Tibial nerve (tissue), 4 donors: Measurements from ENCODE around the gene SLC15A4. TPM values are rescaled to one million over a fixed set of nuclear protein-coding genes. Genes with fewer than 3 reads are reported as not detected.

Experiments
- DNase-seq, 2 donors: peaks; one replicate each; pipeline ENCODE4 v3.0.0-alpha.2; 2019; ENCODE audit warnings: low spot score in 2 of 2
- H3K27ac ChIP-seq, 4 donors: fragments of 200-600 bp; sonication (generic) in 3 of 4; one replicate each; pipeline ENCODE4 v1.5.1; 2017 to 2019; ENCODE audit warnings: mild to moderate bottlenecking in 1 of 4
- H3K27me3 ChIP-seq, 2 donors: fragments of 200-600 bp; sonication (generic) in 1 of 2; one replicate each; pipeline versions ENCODE4 v1.5.1 to v1.6.0; 2017 to 2019
- H3K36me3 ChIP-seq, 3 donors: fragments of 200-600 bp; sonication (generic); one replicate each; pipeline ENCODE4 v1.5.1; 2018 to 2019
- H3K4me1 ChIP-seq, 4 donors: fragments of 200-600 bp; sonication (generic) in 3 of 4; one replicate each; pipeline ENCODE4 v1.5.1; 2017 to 2019
- H3K4me3 ChIP-seq, 4 donors: fragments of 200-600 bp; sonication (generic) in 3 of 4; one replicate each; pipeline ENCODE4 v1.5.1; 2017 to 2019; ENCODE audit warnings: mild to moderate bottlenecking in 1 of 4, moderate library complexity in 1 of 4
- H3K9me3 ChIP-seq, 4 donors: fragments of 200-600 bp; sonication (generic) in 3 of 4; one replicate each; pipeline ENCODE4 v1.5.1; 2017 to 2019
- EP300 ChIP-seq, 2 donors: sonication (generic); formaldehyde crosslinking; IDR thresholded peaks; one replicate each; pipeline ENCODE4 v1.6.1; 2017; ENCODE audit warnings: antibody characterized with exemption in 2 of 2, mild to moderate bottlenecking in 1 of 2
- POLR2A ChIP-seq, 2 donors: fragments of 450-650 bp; IDR thresholded peaks; one replicate each; pipeline ENCODE4 v1.6.1; 2017; ENCODE audit warnings: antibody characterized with exemption in 2 of 2, mild to moderate bottlenecking in 2 of 2, moderate library complexity in 2 of 2
- WGBS, 2 donors: methylation state at CpG; one replicate each; pipeline ENCODE4 v1.1.5; 2018; 5-methylcytosine and 5-hydroxymethylcytosine counted together
- total RNA-seq, 4 donors: library from RNA; depleted of rRNA; stranded (reverse); fragments of >200 nt; gene quantifications; one replicate each; pipeline ENCODE4 v1.1.0, GENCODE V29; 2016
- TF ChIP-seq, protein P1 (sequence below), 5 experiments: fragments of 200-600 bp in 3 of 5; fragments of 450-650 bp in 2 of 5; sonication (generic) in 3 of 5; IDR thresholded peaks; one replicate each; pipeline ENCODE4 v1.5.1; 2016 to 2019; ENCODE audit warnings: antibody characterized with exemption in 5 of 5, mild to moderate bottlenecking in 3 of 5, moderate library complexity in 2 of 5

Gene SLC15A4
- total RNA-seq, 4 donors from 2014 or later: 39.3 to 74.3 (median 53.6) TPM

DNA sequence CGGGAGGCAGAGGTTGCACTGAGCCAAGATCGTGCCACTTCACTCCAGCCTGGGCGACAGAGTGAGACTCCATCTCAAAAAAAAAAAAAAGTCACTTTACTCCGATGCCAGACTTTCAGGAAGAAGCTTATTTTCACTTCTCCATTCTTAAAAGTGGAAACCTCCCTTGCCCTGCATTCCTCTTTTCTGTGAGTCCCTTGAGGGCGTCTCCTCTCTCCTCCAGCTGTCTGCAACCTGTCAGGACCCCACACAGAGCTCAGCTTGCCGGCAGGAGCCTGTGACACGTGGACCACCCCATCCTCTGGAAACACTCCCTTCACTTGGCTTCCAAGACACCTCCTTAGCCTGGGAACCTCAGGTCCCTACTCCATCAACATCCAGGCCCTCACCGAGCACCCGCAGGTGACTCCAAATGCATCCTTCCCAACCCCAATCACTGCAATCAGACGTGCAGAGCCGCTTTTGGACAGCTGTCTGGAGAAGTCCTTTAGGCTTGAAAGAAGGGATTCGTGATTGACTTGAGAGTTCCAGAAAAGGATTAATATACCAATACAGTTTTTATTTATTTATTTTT, 34.3 kb downstream of the SLC15A4 start:
- H3K36me3 ChIP-seq: peaks cover 0 to 38% (median 0%) of the 10 kb centered on the region in 3 donors
- no peaks in the 10 kb centered on the region for H3K27me3 ChIP-seq
- H3K9me3 ChIP-seq: no peaks in the 10 kb centered on the region
- H3K4me1 ChIP-seq: peaks cover 0 to 6% (median 2%) of the 10 kb centered on the region in 4 donors
- TF ChIP-seq, protein P1, sequence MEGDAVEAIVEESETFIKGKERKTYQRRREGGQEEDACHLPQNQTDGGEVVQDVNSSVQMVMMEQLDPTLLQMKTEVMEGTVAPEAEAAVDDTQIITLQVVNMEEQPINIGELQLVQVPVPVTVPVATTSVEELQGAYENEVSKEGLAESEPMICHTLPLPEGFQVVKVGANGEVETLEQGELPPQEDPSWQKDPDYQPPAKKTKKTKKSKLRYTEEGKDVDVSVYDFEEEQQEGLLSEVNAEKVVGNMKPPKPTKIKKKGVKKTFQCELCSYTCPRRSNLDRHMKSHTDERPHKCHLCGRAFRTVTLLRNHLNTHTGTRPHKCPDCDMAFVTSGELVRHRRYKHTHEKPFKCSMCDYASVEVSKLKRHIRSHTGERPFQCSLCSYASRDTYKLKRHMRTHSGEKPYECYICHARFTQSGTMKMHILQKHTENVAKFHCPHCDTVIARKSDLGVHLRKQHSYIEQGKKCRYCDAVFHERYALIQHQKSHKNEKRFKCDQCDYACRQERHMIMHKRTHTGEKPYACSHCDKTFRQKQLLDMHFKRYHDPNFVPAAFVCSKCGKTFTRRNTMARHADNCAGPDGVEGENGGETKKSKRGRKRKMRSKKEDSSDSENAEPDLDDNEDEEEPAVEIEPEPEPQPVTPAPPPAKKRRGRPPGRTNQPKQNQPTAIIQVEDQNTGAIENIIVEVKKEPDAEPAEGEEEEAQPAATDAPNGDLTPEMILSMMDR (IDR thresholded peaks at IDR 0.05): no peak
- TF ChIP-seq POLR2A (IDR thresholded peaks at IDR 0.05) (no peak), EP300 (IDR thresholded peaks at IDR 0.05) (no peak)
- no peak overlapping the region for H3K27ac ChIP-seq
- H3K4me3 ChIP-seq: no peak overlapping the region
- 66 to 73% methylated on average over 12 of the region's 12 CpGs for WGBS, 2 donors
- no peak for DNase-seq

DNA sequence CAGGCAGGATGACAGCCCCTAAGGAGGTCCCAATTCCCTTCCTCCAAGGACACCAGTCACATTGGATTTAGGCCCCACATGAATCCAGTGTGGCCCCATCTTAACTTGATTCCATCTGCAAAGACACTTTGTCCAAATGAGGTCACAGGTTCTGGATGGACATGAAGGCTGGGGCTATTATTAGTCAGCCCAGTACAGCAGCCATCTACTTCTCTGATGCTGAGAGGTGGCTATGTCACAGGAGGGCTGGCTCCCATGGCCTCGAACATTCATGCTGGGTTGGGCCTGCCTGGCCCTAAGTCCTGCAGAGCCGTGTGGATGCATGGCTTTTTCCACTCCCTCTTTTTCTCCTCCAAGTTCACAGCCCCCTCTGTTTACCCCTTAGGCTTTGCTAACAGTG, 35.9 kb downstream of the SLC15A4 start:
- Histone ChIP-seq H3K9me3 (no peaks in the 10 kb centered on the region), H3K36me3 (peaks cover 0 to 22% (median 0%) of the 10 kb centered on the region in 3 donors), H3K4me3 (no peak overlapping the region), H3K4me1 (peaks cover 0 to 5% (median 0%) of the 10 kb centered on the region in 4 donors), H3K27ac (no peak overlapping the region), H3K27me3 (no peaks in the 10 kb centered on the region)
- TF ChIP-seq POLR2A (IDR thresholded peaks at IDR 0.05): no peak
- TF ChIP-seq, protein P1 (IDR thresholded peaks at IDR 0.05): no peak
- TF ChIP-seq EP300 (IDR thresholded peaks at IDR 0.05): no peak
- DNase-seq: no peak
- WGBS, 2 donors: 60 to 70% methylated on average over 2 of the region's 2 CpGs

DNA sequence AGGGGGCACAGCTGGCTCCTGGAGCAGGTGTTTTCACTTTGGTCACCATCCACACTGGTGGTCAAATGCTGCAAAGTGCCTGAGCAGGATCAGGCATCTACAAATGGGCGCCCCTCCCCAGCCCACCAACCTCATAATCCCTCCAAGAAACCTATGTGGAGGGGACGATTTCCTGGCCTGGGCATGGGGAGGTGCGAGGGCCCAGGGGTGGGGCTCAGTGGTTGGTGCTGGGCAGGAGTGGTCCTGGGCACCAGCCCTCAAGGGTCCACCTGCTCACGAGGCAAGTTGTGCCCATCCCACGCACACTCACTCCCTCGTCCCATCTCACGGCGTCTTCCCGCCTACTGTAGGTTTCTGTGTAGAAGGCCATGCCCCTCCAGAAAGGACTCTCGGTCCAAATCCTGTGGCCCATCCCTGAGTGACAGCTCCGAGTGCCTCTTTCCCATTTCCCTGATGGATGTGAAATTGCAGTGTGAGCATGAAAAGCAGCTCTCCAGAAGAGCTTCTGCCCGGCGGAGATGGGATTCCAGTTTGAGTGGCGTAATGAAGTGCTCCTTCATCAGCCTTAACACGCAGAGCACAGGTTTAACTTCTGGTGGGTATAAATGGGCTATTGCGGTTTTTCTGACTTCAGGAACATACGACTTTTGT, 36.9 kb downstream of the SLC15A4 start:
- Histone ChIP-seq H3K27me3 (no peaks in the 10 kb centered on the region), H3K9me3 (no peaks in the 10 kb centered on the region), H3K4me3 (no peak overlapping the region), H3K4me1 (peaks cover 0 to 5% (median 0%) of the 10 kb centered on the region in 4 donors), H3K36me3 (peaks cover 0 to 12% (median 0%) of the 10 kb centered on the region in 3 donors), H3K27ac (no peak overlapping the region)
- TF ChIP-seq EP300 (IDR thresholded peaks at IDR 0.05) (no peak), POLR2A (IDR thresholded peaks at IDR 0.05) (no peak)
- TF ChIP-seq, protein P1 (IDR thresholded peaks at IDR 0.05): no peak
- 85 to 90% methylated on average over 17 of the region's 17 CpGs for WGBS, 2 donors
- DNase-seq: no peak

DNA sequence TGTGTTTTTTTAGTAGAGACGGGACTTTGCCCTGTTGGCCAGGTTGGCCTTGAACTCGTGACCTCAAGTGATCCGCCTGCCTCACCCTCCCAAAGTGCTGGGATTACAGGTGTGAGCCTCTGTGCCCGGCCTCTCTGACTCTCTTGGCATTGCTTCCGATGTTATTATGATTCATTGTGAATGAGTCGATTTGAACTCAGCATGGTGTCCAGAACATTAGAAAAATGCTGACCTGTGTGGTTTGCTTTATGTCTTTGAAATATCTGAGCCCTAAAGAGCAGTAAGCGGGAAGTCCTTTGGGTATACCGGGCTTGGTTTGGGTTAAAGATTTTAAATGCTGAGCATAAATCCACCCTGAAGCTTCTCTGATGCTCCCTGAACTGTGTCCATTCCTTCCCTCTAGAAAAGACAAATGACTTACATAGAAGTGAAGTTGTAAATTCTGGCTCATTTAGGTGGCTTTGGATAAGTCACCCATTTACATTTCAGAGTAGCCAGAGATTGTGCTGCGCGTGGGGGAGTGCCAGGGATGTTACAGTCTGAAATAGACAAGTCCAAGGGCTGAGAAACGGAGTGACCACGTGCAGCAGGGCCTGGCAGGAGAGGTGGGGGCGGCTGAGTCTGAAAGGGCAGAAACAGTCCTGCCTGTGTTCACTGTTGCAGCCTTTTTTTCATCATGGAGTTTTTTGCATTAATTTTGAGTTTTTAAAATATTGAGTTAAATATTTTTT, 39.6 kb downstream of the SLC15A4 start:
- Histone ChIP-seq H3K4me1 (no peaks in the 10 kb centered on the region), H3K9me3 (peaks cover 0 to 13% (median 0%) of the 10 kb centered on the region in 4 donors), H3K4me3 (no peak overlapping the region), H3K27ac (no peak overlapping the region), H3K27me3 (no peaks in the 10 kb centered on the region), H3K36me3 (no peaks in the 10 kb centered on the region)
- DNase-seq: no peak
- TF ChIP-seq EP300 (IDR thresholded peaks at IDR 0.05) (no peak), POLR2A (IDR thresholded peaks at IDR 0.05) (no peak)
- TF ChIP-seq, protein P1 (IDR thresholded peaks at IDR 0.05): no peak
- 61 to 73% methylated on average over 13 of the region's 13 CpGs for WGBS, 2 donors

DNA sequence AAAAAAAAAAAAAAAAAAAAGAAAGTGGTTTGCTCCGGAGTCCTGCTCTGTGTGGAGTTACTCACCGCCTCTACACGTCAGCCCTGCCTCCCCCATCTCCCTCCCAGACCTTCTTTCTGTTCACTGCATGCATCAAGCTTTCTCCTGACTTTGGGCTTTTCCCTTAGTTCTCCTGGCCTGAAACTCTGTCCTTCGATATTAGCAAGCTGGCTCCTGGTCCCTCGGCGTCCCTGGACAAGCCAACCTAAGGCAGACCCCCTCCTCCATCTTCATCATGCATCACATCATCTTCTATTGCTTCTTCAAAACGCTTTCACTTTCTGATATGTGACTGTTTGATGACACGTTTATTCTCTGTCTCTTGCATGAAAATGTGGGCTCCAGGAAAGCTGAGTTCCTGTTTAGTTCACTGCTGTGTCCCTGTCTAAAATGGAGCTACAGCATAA, 40.6 kb downstream of the SLC15A4 start:
- Histone ChIP-seq H3K36me3 (no peaks in the 10 kb centered on the region), H3K4me1 (no peaks in the 10 kb centered on the region), H3K4me3 (no peak overlapping the region), H3K27ac (no peak overlapping the region), H3K9me3 (peaks cover 0 to 13% (median 0%) of the 10 kb centered on the region in 4 donors), H3K27me3 (no peaks in the 10 kb centered on the region)
- TF ChIP-seq, protein P1 (IDR thresholded peaks at IDR 0.05): no peak
- TF ChIP-seq EP300 (IDR thresholded peaks at IDR 0.05) (no peak), POLR2A (IDR thresholded peaks at IDR 0.05) (no peak)
- DNase-seq: no peak
- 73 to 84% methylated on average over 8 of the region's 8 CpGs for WGBS, 2 donors
